RWPE2 (cell line): ENCODE results near the gene TSPAN6.

Source experiments
- ATAC-seq: fragments of 200-7000 bp; cut with Tn5 transposase; 3 replicates; pipeline ENCODE4 v1.9.1; 2021; ENCODE audit warnings: low read depth
- DNase-seq: peaks from one replicate; pipeline ENCODE4 v3.0.0-alpha.2; 2020; ENCODE audit warnings: low spot score
- H3K27ac ChIP-seq: fragments of 450-650 bp; 2 replicates; pipeline ENCODE4 v1.5.1; 2017; ENCODE audit warnings: mild to moderate bottlenecking; ENCODE audit not compliant: poor library complexity, severe bottlenecking
- H3K27me3 ChIP-seq: fragments of 250-450 bp; sonication (Bioruptor Pico); 2 replicates; pipeline ENCODE4 v1.5.1; 2021; ENCODE audit warnings: mild to moderate bottlenecking, moderate library complexity; ENCODE audit not compliant: insufficient read depth, poor library complexity, severe bottlenecking
- H3K36me3 ChIP-seq: fragments of 250-450 bp; sonication (Bioruptor Pico); 2 replicates; pipeline ENCODE4 v1.5.1; 2020; ENCODE audit warnings: low read depth, mild to moderate bottlenecking, moderate library complexity
- H3K4me1 ChIP-seq: fragments of 250-450 bp; sonication (Bioruptor Pico); 2 replicates; pipeline ENCODE4 v1.5.1; 2021; ENCODE audit warnings: mild to moderate bottlenecking, moderate library complexity; ENCODE audit not compliant: insufficient read depth, poor library complexity, severe bottlenecking
- H3K4me3 ChIP-seq: fragments of 250-450 bp; sonication (Bioruptor Pico); 2 replicates; pipeline ENCODE4 v1.5.1; 2021; ENCODE audit warnings: mild to moderate bottlenecking, moderate library complexity; ENCODE audit not compliant: severe bottlenecking
- H3K9me3 ChIP-seq: fragments of 250-450 bp; sonication (Bioruptor Pico); 2 replicates; pipeline ENCODE4 v1.5.1; 2021; ENCODE audit warnings: mild to moderate bottlenecking, moderate library complexity; ENCODE audit not compliant: severe bottlenecking
- TF ChIP-seq, protein P1 (sequence below): fragments of 450-650 bp; IDR thresholded peaks from one replicate; pipeline ENCODE4 v1.5.1; 2017; ENCODE audit warnings: mild to moderate bottlenecking, moderate library complexity; ENCODE audit not compliant: poor library complexity, severe bottlenecking

The TSPAN6 gene, protein sequence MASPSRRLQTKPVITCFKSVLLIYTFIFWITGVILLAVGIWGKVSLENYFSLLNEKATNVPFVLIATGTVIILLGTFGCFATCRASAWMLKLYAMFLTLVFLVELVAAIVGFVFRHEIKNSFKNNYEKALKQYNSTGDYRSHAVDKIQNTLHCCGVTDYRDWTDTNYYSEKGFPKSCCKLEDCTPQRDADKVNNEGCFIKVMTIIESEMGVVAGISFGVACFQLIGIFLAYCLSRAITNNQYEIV

DNA sequence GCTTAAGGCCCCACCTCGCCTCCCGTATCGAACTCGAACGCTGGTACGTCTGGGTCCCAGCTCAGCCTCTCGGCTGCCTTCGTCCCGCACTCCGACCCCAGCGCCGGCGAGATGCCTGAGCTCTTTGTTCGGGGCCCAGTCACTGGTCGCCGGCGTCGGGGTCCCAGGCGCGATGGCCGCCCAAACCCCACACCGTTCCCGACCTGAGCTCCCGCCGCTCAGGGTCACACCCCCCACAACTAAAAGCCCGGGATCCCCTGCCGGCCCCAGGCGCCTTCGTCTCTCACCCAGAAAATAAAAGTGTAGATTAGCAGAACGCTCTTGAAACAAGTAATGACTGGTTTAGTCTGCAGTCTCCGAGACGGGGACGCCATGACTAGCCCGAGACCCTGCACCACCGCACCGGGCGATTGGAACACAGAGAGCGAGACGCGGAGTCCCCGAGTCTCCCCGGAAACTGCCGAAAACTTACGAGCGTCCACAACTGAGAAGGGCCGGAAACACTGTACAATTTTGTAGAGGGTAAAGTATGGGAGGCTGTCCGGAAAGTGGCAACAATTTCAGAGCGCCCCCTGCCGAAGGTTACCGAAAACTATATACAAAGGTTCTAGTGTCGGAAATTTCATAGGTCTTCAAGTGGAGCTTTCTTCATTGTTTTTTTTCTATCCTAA, at the start of gene TSPAN6:
Gene TSPAN6, minus strand, starts transcription at position 486 of the 671 bp plus-strand sequence. Its CDS starts 112 bp downstream, at position 374.
- Histone ChIP-seq H3K4me1 (peaks cover under 1% of the 10 kb centered on the region), H3K27ac (peak within 1 kb of the TSS; percentile 14), H3K4me3 (peak within 1 kb of the TSS; percentile 76), H3K9me3 (no peaks in the 10 kb centered on the region), H3K36me3 (no peaks in the 10 kb centered on the region), H3K27me3 (no peaks in the 10 kb centered on the region)
- ATAC-seq: peak; percentile 99
- TF ChIP-seq, protein P1, sequence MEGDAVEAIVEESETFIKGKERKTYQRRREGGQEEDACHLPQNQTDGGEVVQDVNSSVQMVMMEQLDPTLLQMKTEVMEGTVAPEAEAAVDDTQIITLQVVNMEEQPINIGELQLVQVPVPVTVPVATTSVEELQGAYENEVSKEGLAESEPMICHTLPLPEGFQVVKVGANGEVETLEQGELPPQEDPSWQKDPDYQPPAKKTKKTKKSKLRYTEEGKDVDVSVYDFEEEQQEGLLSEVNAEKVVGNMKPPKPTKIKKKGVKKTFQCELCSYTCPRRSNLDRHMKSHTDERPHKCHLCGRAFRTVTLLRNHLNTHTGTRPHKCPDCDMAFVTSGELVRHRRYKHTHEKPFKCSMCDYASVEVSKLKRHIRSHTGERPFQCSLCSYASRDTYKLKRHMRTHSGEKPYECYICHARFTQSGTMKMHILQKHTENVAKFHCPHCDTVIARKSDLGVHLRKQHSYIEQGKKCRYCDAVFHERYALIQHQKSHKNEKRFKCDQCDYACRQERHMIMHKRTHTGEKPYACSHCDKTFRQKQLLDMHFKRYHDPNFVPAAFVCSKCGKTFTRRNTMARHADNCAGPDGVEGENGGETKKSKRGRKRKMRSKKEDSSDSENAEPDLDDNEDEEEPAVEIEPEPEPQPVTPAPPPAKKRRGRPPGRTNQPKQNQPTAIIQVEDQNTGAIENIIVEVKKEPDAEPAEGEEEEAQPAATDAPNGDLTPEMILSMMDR: peak; percentile 63
- DNase-seq: peak; percentile 66

- no peaks in the 10 kb centered on the region for H3K4me1 ChIP-seq
- TF ChIP-seq, protein P1: peak; percentile 41
- no peaks in the 10 kb centered on the region for H3K9me3 ChIP-seq
Measured at GRCh38 chrX:100685997-100686305, 49.3 kb upstream of the TSPAN6 start.

DNA sequence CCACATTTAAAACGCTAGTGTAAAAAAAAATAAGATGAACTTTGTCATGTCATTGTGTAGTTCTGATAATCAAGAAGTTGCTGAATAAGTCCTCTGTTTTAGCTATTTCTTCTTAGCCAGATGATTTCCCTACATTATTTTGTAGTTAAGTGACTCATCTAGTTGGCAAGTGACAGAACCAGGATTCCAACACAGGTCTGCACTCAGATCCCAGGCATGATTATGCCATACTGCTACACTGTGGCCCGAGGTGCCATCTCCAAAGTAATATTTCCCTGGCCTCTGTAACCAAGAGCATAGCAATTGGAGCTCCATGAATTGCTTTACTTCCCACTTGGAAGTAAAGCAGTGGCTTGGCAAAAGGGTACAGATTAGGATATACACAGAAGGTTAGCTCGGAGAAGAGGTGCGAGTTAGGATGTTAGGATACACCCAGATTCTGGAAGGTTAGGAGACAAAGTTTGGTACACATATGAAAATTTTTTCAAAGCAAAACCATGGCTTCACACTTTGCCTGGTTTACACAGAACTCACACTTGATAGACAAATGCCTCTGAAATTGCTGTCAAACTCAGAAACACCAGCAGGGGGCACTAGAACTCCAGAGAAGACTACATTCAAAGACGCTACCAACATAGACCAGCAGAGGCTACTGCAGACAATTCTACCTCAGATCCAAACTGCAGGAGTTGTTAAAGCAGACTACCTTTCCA, 48.8 kb upstream of the TSPAN6 start:
- Histone ChIP-seq H3K4me1 (no peaks in the 10 kb centered on the region), H3K27ac (no peak overlapping the region), H3K4me3 (no peak overlapping the region), H3K36me3 (no peaks in the 10 kb centered on the region), H3K27me3 (no peaks in the 10 kb centered on the region), H3K9me3 (no peaks in the 10 kb centered on the region)
- DNase-seq: no peak
- TF ChIP-seq, protein P1: peak; percentile 69
- ATAC-seq: peak; percentile 78

More at GRCh38 chrX:100685997-100686305, 49.3 kb upstream of the TSPAN6 start:
- DNase-seq: no peak
- Histone ChIP-seq H3K36me3 (no peaks in the 10 kb centered on the region), H3K4me3 (no peak overlapping the region), H3K27ac (no peak overlapping the region), H3K27me3 (no peaks in the 10 kb centered on the region)
- no peak for ATAC-seq

DNA sequence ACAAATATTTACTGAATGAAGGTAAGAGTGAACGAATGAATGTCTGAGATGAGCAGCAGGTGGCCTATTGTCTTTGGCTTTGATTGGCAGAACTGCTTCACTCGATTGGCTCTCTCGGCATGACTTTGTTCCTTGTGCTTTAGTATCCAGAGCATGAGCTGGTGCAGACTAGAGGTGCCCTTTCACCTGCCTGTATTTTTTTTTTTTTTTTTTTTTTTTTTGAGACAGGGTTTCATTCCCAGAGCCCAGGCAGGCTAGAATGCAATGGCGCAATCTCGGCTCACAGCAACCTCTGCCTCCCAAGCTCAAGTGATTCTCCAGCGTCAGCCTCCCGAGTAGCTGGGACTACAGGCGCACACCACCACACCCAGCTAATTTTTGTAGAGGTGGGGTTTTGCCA, 46.3 kb upstream of the TSPAN6 start:
- Histone ChIP-seq H3K27me3 (no peaks in the 10 kb centered on the region), H3K4me1 (no peaks in the 10 kb centered on the region), H3K9me3 (no peaks in the 10 kb centered on the region), H3K4me3 (no peak overlapping the region), H3K27ac (no peak overlapping the region), H3K36me3 (no peaks in the 10 kb centered on the region)
- ATAC-seq: no peak
- TF ChIP-seq, protein P1: no peak
- no peak for DNase-seq
